Stimulated activated CD8-positive, alpha-beta memory T cell treated with anti-CD3 and anti-CD28 coated beads, Interleukin-7, amount 100 ng/mL, for 24 hours (primary cell): ENCODE measurements around the gene TTYH2.

Experiments used
- DNase-seq: peaks from one replicate; pipeline ENCODE4 v3.0.0-alpha.2; 2020; ENCODE audit warnings: low read depth

The TTYH2 gene

DNA sequence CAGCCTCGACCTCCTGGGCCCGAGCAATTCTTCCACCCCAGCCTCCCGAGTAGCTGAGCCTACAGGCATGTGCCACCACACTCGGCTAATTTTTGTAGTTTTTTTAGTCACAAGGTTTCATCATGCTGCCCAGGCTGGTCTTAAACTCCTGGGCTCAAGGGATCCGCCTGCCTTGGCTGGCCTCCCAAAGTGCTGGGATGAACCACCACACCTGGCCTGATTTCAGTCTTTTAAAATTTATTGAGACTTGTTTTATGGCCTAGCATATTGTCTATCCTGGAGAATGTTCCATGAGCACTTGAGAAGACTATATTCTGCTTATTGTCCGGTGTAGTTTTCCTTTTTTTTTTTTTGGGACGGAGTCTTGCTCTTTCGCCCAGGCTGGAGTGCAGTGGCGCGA lies 79.1 kb downstream of the TTYH2 start:
- no peak for DNase-seq

- no peak for DNase-seq
Observed at GRCh38 chr17:74295625-74296547, 82.5 kb downstream of the TTYH2 start.

DNA sequence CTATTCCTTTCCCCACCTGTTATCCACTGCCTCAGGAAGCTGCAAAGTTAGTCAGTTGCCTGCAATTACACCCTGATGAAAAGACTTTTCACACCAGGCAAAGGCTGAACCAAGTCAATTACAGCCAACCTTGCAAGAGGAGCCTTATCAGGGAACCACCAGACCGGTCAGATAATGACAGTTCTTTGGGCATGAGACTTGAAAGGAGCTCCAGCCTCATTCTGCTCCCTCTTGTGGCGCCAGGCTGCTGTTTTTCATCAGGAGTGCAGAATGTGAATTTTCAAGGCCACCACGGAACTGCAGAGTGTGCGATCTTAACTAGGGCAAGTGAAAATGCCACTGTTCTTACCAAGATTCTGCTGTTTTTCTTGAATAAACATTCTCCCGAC lies 83.2 kb downstream of the TTYH2 start:
- no peak for DNase-seq

DNA sequence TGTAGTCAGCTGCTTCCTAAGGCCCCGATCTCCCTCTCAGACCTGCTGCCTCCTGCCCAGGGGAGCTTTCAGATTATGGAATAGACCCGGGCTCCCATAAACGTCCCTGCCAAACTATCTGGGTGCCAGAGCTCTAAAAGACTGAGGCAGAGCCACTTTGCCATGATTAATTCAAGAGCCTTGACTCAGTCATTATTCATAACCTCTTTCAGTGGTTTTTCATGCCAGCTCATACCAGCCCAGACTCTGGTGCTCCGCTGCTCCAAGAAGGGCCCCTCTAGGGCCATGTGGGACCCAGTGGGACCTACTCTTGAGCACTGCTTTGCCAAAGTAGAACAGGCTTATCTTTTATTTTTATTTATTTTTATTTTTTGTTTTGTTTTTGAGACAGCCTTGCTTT lies 84.6 kb downstream of the TTYH2 start:
- no peak for DNase-seq

- DNase-seq: no peak
Observed at GRCh38 chr17:74298778-74299177, 85.4 kb downstream of the TTYH2 start.

- no peak for DNase-seq
Observed at GRCh38 chr17:74299226-74300009, 86.0 kb downstream of the TTYH2 start.

DNA sequence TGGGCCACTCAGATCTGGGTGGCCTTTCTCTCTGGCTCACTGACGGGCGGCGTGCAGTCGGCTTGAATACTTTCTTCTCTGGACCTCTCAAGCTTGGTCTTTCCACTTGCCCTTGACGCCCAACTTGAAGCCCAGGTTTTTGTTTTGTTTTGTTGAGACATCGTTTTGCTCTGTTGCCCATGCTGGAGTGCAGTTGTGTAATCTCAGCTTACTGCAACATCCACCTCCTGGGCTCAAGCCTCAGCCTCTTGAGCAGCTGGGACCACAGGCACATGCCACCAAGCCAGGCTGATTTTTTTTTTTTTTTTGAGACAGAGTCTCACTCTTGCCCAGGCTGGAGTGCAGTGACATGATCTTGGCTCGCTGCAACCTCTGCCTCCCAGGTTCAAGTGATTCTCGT lies 89.9 kb downstream of the TTYH2 start:
- no peak for DNase-seq

GRCh38 chr17:74304184-74304583 lies 90.8 kb downstream of the TTYH2 start:
- DNase-seq: no peak

GRCh38 chr17:74305865-74306654 lies 92.7 kb downstream of the TTYH2 start:
- DNase-seq: no peak

DNA sequence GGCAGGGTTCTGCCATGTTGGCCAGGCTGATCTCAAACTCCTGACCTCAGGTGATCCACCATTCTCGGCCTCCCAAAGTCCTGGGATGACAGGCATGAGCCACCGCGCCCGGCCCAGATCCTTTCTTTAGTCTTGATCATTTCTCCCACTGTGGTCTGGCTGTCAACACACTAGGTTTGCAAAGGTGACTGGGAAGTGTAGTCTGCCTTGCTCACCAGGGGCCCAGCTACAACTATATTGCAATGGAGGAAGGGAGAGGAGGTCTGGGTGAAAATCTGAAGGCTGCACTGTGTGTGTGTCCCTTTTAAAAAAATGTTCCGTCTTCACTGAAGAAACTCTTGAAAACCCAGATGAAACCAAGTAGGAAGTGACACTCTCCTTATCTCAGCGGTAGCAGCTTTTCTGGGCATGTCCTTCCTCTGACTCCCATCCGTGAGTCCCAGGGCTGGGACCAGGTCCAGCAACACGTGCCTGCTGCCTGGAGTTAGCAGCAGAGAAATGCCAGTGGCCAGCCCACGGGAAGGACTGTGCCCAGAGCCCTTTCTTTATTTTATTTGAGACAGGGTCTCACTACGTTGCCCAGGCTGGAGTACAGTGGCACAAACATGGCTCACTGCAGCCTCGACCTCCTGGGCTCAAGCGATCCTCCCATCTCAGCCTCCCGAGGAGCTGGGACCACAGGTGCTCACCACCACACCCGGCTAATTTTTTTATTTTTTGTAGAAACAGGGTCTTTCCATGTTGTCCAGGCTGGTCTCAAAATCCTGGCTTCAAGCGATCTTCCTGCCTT lies 94.8 kb downstream of the TTYH2 start:
- DNase-seq: no peak

- DNase-seq: no peak
Observed at GRCh38 chr17:74309902-74310301, 96.5 kb downstream of the TTYH2 start.
